Mucosa of descending colon (tissue), 3 donors: ENCODE results near the gene ANKS1B. TPM values are rescaled to one million over a fixed set of nuclear protein-coding genes. Genes with fewer than 3 reads are reported as not detected.

ENCODE experiments used
- ATAC-seq: fragments of 200-7000 bp; cut with Tn5 transposase; one replicate; pipeline ENCODE4 v1.9.1; 2020; ENCODE audit warnings: mild to moderate bottlenecking, moderate library complexity
- DNase-seq, 3 donors: peaks; one replicate each; pipeline ENCODE4 v3.0.0-alpha.2; 2020
- H3K36me3 ChIP-seq: fragments of 200-600 bp; one replicate; pipeline ENCODE4 v1.8.0; 2021; ENCODE audit warnings: low read depth, mild to moderate bottlenecking
- H3K4me1 ChIP-seq: fragments of 200-600 bp; one replicate; pipeline ENCODE4 v1.8.0; 2021; ENCODE audit warnings: low read depth, mild to moderate bottlenecking
- H3K4me3 ChIP-seq: fragments of 200-600 bp; one replicate; pipeline ENCODE4 v1.8.0; 2021; ENCODE audit warnings: mild to moderate bottlenecking
- H3K9me3 ChIP-seq: fragments of 200-600 bp; one replicate; pipeline ENCODE4 v1.8.0; 2021; ENCODE audit warnings: mild to moderate bottlenecking
- intact Hi-C, 2 donors: fragments of 100-400 bp; cut with DNase I in 1 of 2; cut with micrococcal nuclease in 1 of 2; formaldehyde crosslinking; loops; one replicate each; pipeline versions ENCODE4 v1.11.0 to v1.11.1; 2022; cut with DNase I, micrococcal nuclease
- total RNA-seq, 3 donors: library from RNA; stranded (reverse); fragmentation: NEBNext Ultra II Directional in 2 of 3; extraction: Animal tissue kit (Norgen Biotek cat#: 25700) in 2 of 3; gene quantifications; one replicate each; pipeline versions ENCODE4 v1.2.1 to v1.2.4, GENCODE V29; 2021 to 2023
- TF ChIP-seq, protein P1 (sequence below): fragments of 200-600 bp; IDR thresholded peaks from one replicate; pipeline ENCODE4 v1.8.0; 2022; ENCODE audit warnings: antibody characterized with exemption, mild to moderate bottlenecking
- donor health status: DM: no; HTN: no; CAD: no; lungs with moderate emphysema.
- donor health status: DM: no; HTN: no; CAD: no.
- donor health status: DM: no; HTN: yes; CAD: no.

The ANKS1B gene
- total RNA-seq, 3 donors from 2014 or later, result 1.1 to 22.2 (median 2.3) TPM

DNA sequence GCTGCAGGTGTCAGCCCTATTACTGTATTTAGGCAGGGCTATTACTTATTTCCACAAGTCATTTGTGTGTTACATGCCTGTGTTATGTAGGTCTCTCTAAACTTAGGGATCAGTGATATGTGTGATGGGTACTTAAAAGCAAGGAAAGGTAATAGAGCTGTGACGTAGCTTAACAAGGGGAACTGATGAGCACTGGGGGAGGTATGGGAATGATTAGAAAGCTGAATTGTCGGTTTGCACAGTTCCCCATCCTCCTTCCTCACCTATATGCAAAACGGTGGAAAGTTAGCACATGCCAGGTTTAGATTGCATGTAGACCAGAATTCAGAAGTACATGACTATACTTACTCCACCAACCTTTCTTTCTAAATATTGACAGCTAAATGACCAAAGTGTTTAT lies 831.4 kb downstream of the ANKS1B start:
- H3K9me3 ChIP-seq, result no peaks in the 10 kb centered on the region
- no peak for ATAC-seq
- no peaks in the 10 kb centered on the region for H3K4me1 ChIP-seq
- DNase-seq, result no peak
- intact Hi-C loops, result no loop called here
- TF ChIP-seq, protein P1, sequence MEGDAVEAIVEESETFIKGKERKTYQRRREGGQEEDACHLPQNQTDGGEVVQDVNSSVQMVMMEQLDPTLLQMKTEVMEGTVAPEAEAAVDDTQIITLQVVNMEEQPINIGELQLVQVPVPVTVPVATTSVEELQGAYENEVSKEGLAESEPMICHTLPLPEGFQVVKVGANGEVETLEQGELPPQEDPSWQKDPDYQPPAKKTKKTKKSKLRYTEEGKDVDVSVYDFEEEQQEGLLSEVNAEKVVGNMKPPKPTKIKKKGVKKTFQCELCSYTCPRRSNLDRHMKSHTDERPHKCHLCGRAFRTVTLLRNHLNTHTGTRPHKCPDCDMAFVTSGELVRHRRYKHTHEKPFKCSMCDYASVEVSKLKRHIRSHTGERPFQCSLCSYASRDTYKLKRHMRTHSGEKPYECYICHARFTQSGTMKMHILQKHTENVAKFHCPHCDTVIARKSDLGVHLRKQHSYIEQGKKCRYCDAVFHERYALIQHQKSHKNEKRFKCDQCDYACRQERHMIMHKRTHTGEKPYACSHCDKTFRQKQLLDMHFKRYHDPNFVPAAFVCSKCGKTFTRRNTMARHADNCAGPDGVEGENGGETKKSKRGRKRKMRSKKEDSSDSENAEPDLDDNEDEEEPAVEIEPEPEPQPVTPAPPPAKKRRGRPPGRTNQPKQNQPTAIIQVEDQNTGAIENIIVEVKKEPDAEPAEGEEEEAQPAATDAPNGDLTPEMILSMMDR, result no peak
- no peaks in the 10 kb centered on the region for H3K36me3 ChIP-seq
- no peak overlapping the region for H3K4me3 ChIP-seq

DNA sequence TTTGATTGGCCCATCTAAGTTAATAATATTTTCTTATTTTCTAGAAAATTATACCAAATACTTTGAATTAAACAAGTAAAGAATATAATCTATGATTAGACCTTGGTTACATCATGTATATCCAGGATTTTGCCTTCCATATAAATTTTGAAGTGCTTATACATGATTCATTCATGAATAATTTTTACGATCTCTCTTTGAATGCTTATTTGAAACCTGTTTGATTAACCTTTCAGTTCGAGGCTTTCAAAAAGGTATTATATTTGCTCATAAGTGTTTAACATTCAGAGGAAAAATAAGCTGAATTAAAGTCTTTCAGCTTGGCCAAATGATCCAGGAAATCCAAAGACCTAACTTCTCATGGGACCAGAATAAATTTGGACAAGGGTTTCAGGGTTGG lies 832.4 kb downstream of the ANKS1B start:
- H3K9me3 ChIP-seq, result no peaks in the 10 kb centered on the region
- H3K4me1 ChIP-seq, result no peaks in the 10 kb centered on the region
- H3K4me3 ChIP-seq, result no peak overlapping the region
- intact Hi-C loops, result no loop called here
- ATAC-seq (no peak), DNase-seq (no peak)
- no peaks in the 10 kb centered on the region for H3K36me3 ChIP-seq
- TF ChIP-seq, protein P1, result no peak

DNA sequence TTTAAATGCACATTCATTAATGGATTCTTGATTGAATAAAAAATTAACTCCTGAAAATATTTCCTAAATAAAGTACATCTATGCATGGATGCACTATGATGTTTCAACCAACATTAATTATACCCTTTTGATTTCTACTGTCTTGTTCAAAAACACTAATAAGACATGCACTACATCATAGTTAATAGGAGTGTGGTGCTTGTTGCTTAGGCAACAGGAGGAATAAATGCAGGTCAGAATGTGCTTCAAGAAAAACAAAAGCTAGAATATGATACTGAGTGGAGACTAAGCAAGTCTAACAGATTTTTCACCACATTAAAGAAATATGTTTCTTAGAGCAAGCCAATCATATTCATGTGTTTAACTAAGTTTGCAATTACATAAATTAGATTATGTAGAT lies 833.0 kb downstream of the ANKS1B start:
- intact Hi-C loops, result no loop called here
- Histone ChIP-seq H3K9me3 (no peaks in the 10 kb centered on the region), H3K36me3 (no peaks in the 10 kb centered on the region), H3K4me1 (no peaks in the 10 kb centered on the region), H3K4me3 (no peak overlapping the region)
- TF ChIP-seq, protein P1, result no peak
- no peak for ATAC-seq
- no peak for DNase-seq

DNA sequence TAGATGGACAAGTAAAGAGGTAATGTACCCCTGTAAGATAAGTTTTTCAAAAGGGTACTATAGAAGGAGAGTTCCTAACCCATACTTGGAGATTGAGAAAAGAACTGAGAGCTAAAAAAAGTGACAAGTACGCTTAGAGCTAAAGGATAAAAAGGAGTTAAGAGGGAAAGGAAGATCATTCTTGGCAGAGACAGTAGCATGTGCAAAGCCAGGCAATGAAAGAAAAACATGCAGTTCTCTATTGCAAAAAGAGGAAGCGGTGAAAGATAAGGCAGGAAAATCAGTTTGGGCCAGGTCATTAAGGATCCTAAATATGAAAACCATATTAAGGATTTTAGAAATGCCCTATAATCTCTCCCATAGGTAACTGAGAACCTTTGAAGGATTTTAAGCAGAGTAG lies 837.6 kb downstream of the ANKS1B start:
- TF ChIP-seq, protein P1, result no peak
- DNase-seq (no peak), ATAC-seq (no peak)
- no peaks in the 10 kb centered on the region for H3K9me3 ChIP-seq
- intact Hi-C loops, result no loop called here
- no peaks in the 10 kb centered on the region for H3K36me3 ChIP-seq
- H3K4me1 ChIP-seq, result no peaks in the 10 kb centered on the region
- no peak overlapping the region for H3K4me3 ChIP-seq

DNA sequence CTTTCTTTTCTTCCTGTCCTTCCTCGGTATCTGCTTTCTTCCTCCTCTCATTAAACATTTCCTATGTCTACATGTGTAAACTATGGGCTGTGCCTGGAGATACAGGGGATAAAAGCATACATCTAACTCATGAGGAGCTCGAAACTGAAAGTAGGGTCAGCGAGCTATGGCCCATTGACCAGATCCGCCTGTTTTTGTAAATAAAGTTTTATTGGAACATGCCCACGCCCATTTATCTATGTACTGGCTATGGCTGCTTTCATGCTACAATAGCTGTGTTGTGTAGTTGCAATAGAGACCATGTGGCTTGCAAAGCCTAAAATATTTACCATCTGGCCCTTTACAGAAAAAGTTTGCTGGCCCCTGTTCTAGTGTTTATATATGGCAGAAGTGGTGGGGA lies 838.0 kb downstream of the ANKS1B start:
- Histone ChIP-seq H3K4me1 (no peaks in the 10 kb centered on the region), H3K9me3 (no peaks in the 10 kb centered on the region), H3K36me3 (no peaks in the 10 kb centered on the region), H3K4me3 (no peak overlapping the region)
- DNase-seq (no peak), ATAC-seq (no peak)
- intact Hi-C loops, result no loop called here
- TF ChIP-seq, protein P1, result no peak

DNA sequence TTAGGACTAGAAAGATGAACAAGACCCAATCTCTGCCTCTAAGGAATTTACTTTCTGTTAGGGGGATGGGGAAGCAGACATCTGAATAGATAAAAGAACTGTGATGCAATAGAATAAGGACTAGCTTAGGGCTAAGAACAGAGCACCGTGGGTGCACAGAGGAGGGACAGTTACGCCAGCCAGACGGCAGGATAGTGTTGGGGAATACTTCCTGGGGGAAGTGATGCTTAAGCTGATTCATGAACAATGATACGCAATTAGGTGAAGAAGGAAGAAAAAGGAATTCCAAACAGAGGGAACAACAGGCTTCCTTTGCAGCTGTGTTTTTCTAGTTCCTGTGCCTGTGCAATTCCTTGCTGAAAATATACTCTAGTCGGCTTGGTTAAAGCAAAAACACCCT lies 838.6 kb downstream of the ANKS1B start:
- Histone ChIP-seq H3K9me3 (no peaks in the 10 kb centered on the region), H3K4me1 (no peaks in the 10 kb centered on the region), H3K4me3 (no peak overlapping the region), H3K36me3 (no peaks in the 10 kb centered on the region)
- intact Hi-C loops, result no loop called here
- DNase-seq (no peak), ATAC-seq (no peak)
- TF ChIP-seq, protein P1, result no peak
